ENCODE results near the gene MACROH2A1.

Gene MACROH2A1

DNA sequence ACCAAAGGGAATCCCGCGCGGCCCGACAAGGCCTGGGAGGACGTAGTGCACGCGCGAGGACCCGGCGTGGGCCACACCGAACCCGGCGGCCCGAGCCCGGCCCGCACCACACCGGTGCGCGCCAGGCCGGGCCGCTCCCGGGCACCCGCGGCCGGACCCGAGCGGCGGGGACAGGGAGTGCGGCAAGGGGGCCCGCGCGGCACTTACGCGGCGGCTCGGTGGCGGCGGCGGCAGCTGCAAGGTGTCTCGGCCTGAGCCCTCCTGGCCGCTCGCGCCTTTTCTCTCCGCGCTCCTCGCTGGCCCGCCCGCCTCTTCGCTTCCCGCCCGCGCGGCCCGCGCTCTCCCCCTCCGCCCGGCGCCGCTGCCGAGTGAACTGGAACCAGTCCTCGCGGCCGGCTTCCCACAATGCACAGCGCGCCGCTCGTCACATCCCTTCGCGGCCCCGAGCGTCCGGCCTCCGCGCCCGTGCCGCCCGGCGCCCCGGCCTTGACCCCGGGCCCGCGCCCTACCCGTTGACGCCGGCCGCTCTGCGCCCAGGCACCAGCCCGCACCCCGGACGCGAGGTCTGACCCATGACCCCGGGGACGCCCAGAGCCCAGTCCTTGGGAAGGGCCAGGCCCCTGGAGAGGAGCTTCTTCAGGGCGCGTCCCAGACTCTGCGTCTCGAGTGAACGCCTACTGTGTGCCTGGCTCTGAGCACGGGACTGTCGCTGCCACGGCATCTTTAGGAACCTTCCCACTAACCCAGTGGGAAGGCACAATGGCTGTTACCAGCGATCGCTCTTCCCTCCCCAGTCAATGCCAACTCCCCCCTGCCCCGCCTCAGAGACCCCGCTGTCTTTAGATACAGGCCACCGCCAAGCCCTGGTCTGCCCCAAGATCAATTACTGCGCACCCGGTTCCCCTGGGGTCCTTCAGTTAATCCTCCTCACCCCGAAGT is at the start of gene MACROH2A1:
Gene MACROH2A1, minus strand, starts transcription at position 377 of the 939 bp plus-strand sequence. CDS start 10,138 bp downstream, outside the sequence.
- peak; percentile 75 for DNase-seq (ENCODE audit: low spot score)

GRCh38 chr5:135448071-135448739 is 49.2 kb upstream of the MACROH2A1 start:
- DNase-seq (ENCODE audit: low spot score): no peak

- no peak for DNase-seq (ENCODE audit: low spot score)
These were observed 48.4 kb upstream of the MACROH2A1 start, which contains the start of gene DCANP1 for GRCh38 chr5:135447298-135447929. TSS of gene DCANP1 (minus strand) at chr5:135447348. CDS start at chr5:135447108, 240 bp downstream.

- DNase-seq (ENCODE audit: low spot score): no peak
These were observed 47.6 kb upstream of the MACROH2A1 start for GRCh38 chr5:135446615-135447014.

- DNase-seq (ENCODE audit: low spot score): no peak
These were observed 47.2 kb upstream of the MACROH2A1 start for GRCh38 chr5:135446206-135446605.

- DNase-seq (ENCODE audit: low spot score): no peak
These were observed 46.4 kb upstream of the MACROH2A1 start for GRCh38 chr5:135445306-135445985.

- DNase-seq (ENCODE audit: low spot score): no peak
These were observed 45.9 kb upstream of the MACROH2A1 start for GRCh38 chr5:135444881-135445280.

DNA sequence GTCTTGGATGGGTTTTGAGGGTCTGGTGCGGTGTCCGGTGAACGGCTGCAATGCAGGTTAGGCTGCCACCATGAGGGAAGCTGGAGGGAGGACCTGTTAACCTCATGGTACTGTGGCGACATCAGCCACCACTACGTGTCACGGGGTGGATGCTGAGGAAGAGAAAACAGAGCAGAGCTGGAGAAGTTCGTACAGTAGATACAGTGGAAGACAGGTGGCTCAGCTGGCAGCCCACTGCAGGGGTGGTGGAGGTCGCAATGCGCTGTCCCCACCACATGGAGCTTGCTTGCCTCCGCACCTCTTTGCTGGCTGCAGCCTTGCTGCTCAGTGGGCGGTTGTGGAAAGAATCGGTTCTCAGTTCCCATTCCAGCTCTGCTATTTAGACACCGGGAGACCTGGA is 45.3 kb upstream of the MACROH2A1 start:
- no peak for DNase-seq (ENCODE audit: low spot score)

DNA sequence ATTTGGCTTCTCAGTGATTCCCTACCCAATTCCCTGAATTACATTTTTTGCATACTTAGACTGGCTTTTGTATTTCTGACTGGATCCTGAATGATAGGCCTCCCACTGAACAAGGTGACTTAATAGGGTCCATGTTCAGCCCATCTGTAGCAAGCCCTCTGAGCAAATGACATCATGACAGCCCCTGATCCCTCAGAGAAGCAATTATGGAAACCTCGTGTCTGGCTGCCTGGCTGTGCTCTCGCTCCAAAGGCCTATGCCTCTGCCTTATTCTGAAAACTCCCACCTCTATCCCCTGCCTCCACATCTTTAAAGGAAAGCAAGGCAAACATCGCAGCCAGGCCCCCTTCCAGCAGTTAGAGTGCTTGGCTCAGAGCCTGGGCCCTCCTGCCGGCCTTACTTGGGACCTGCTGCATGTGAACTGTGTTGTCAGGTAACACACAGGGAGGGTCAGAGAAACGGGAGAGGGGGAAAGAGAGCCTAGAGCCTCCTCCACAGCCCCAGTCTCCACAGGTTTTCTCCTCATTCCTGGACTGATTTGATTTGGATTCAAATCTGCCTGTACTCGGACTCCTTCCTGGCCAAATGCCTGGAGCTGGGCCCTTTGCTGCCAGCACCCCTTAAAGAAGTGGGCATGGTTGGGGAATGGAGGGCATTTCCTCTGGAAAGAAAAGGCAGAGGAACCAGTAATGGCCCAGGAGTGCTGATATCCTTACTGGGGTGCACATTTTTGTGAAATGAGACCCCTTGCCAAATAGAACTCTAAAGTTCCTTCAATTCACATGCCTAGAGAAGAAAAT is 44.3 kb upstream of the MACROH2A1 start:
- no peak for DNase-seq (ENCODE audit: low spot score)

GRCh38 chr5:135442431-135443160 is 43.6 kb upstream of the MACROH2A1 start:
- DNase-seq (ENCODE audit: low spot score): no peak

GRCh38 chr5:135441919-135442318 is 42.9 kb upstream of the MACROH2A1 start:
- no peak for DNase-seq (ENCODE audit: low spot score)

DNA sequence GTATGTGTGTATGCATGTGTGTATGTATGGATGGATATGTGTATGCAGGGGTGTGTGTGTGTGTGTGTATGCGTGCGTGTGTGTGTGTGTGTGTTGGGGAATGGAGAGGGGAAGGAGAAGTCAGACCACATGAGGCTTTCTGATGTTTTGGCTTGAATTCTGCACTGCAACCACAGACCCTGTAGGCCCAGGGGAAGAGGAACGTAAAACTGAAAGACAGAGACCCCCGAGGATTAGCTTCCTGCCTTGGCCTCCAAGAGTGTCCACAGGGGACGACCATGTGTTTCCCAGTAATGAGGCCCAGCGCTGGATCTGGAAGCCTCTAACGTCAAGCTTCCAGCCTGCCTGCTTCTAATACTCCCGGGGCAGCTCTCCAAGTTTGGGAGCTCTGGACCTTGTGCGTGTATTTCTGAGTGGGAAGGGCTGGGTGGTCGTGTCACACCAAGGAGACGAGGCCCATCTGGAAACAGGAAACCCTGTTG is 42.4 kb upstream of the MACROH2A1 start:
- DNase-seq (ENCODE audit: low spot score): no peak

DNA sequence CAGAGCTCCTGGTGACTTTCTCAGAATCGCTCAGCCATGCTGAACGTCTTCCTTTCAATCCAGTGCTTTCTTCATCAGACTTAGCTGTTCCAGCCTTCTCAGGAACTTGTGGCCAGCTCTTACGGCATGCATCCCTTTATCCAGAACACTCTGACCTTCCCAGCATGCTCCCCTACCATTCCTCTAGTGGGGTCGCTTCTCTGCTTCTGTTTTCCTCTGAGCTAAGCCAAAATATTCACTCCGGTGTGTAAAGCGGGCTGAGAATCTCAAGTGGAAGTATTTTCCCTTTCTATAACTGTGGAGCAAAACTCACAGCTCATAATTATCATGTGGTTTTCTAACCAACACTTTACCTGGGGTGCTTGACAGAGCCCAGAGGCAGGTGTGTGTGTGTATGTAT is 41.9 kb upstream of the MACROH2A1 start:
- no peak for DNase-seq (ENCODE audit: low spot score)

DNA sequence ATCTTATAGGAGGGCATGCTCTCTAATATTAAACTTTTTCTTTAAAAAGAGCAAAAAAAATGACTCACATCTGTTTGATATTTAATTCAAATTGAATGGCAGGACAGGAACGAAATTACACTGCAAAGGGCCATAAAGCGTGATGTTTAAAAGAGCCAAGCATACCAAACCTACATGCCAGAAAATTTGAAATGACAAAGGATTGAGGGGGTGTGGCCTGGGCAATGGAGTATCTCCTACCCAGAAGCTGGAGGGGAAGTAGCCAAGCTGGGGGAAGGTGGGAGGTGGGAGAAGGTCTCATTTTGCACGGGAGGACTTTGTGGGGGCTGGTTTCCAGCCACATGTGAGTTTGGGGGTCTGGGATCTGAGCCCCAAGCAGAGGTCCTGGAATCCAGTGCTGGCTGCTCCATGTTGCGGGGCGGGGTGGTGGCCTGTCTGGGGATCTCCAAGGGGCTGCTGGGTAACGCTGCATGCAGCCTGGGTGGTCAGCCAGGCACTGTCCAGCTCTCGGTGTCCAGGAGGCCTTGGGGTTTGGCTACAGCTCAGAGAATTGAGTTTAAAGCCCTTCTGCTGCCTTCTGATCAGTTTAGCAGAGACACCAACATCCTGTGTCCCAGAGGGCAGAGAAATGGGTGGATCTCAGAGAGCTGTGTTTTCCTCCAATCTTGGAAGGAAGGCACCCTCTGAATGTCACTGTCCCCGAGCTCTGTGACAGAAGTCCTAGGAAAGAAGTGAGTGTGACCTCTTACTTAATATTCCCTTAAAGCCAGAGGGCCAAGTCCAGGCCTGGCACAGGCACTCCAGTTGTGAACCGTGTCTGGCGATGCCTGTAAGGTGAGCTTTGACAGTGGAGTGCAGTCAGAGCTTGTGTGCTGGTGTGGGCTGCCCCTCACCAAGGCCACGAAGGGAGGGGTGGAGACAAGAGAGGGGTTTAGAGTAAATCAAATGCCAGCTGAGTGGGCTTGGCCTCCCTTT is 40.5 kb upstream of the MACROH2A1 start:
- no peak for DNase-seq (ENCODE audit: low spot score)

- no peak for DNase-seq (ENCODE audit: low spot score)
These were observed 39.7 kb upstream of the MACROH2A1 start for GRCh38 chr5:135438636-135439221.

- no peak for DNase-seq (ENCODE audit: low spot score)
These were observed 38.9 kb upstream of the MACROH2A1 start for GRCh38 chr5:135437796-135438560.

DNA sequence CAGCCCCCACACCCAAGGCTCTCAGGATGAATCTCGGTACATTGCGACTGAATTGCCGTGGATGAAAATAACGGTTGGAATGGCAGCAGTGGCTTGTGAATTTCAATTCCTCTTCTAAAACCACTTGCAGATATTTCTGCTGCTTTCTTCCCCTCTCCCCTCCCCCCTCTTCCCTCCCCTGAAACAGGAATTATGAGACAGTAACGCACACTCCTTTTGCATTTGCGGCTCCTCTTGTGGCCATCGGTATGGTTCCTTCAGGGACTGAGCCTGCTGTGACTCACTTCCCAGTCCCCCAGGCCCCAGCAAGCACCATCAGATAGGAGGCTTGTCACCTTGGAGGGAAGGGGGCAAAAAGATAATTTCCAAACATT is 38.4 kb upstream of the MACROH2A1 start:
- DNase-seq (ENCODE audit: low spot score): peak; percentile 7

DNA sequence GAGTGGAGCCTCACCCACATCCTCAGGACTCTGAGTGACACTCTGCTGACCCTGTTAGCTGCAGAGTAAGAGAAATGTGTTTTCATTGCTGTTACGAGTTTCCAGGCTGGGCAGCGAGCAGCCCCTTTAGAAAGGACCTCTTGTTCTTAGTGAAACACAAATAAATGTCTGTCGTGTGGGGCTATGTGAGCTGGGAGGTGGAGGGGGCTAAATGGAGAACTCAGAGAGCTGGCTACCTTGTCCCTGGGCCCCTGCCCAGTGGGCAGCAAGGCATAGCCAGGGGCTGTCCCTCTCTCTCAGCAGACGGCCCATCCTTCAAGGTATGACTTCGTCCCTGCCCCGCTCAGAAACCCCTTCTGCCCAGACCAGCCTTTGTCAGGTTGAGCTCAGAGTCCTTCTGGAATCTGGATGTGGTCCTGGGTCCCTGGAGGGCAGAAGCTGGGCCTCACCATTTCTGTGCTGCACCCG is 38.0 kb upstream of the MACROH2A1 start:
- no peak for DNase-seq (ENCODE audit: low spot score)

Measured in CD4-positive, alpha-beta T cell treated with Interleukin-15 for 4 hours (primary cell).